Right hindlimb (tissue), 1 donor: ENCODE data around the gene BCL11A.
A peak's percentile ranks its signal among the peaks of the same experiment; 100 is the strongest.

Source experiments
- DNase-seq: peaks from one replicate; pipeline ENCODE4 v3.0.0-alpha.2; 2018

Gene BCL11A

DNA sequence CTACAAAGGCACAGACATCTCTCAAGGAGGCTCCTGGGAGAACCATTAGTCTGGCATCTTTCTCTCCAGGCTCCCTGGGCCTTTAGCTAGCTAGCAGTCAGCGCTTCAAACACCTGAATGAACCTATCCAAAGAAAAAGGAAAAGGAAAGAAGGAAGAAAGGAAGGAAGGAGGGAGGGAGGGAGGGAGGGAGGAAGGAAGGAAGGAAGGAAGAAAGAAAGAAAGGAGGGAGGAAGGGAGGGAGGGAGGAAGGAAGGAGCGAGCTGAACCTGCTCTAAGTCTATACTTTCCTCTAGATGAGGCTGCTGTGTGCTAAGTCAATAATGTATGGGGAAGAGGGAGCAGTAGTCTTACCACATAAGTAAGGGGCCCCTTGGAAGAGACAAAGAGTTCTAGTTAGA is 5.1 kb upstream of the BCL11A start:
- DNase-seq: no peak

DNA sequence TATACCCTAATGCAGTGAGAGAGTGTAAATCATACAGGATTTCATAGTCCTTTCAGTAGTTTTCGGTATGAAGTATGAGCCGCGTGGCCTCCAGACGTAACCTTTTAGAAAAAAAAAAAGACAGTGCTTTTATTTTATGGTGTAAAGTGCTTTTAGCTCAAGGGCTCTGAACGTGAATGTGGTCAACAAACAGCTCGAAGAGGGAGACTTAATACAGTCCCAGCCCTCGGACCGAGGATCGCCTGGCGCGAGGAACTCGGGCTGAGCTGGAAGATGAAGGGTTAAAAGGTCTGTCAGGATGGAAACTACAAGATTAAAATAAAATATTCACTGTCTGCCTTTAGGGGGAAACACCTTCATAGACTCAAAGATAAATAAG is 4.0 kb upstream of the BCL11A start:
- DNase-seq: no peak

DNA sequence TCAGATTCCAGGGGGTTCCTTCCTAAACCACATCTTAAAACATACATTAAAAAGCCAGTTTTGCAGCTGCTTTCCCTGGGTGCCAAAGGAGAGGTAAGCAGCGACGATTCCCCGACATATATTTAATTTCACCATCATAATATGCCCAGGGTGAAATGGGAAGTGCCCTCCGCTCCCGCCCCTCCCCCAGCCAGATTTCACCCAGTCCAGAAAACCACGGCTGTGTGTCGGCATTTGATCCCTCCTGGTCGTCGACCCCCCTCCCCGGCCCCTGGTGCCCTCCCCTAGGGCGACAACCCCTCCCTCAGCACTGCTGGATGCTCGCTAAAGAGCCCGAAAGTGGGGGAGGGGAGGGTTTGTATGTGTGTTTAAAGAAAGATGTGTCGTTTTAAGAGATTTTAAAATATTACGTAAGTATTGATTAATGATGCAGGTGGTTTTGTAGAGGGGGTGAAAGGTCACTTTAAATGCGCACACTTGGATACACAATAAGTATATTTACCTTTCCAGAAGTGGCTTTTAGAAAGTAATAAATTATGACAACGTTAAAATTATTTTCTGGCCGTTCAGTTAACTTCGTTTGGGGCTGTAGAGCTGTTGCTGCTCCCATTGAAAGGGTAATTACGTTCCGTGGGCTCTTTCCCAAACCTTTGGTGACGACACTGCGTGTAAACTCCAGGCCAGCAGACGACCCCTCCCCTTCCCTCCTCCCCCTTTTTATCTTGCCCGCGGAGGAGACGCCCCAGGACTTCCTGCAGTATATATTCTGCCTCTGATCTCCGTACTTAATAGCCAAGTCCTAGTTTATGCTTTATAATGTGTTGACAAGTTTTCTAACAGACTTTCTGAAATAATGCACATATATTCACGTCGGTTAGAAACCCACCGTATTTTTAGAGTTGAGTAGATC is 3.4 kb upstream of the BCL11A start:
- no peak for DNase-seq

DNA sequence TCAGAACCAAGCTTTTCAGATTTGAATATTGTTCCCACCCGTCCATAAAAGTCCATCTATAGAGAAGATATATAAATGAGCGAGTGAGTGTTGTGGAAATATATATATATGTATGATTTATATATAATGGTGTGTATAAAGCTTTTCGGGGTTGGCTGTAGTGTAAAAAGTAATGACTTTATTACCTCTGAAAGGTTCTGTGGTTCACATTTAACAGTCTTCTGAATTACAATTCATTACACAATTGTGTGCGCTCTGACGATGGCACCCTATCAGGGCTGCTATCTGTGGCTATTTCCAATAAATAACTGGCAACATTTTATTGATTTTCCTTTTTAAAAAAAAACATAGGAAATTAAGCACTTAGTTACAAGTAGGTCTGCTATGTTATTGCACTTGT is 2.7 kb upstream of the BCL11A start:
- DNase-seq: no peak

DNA sequence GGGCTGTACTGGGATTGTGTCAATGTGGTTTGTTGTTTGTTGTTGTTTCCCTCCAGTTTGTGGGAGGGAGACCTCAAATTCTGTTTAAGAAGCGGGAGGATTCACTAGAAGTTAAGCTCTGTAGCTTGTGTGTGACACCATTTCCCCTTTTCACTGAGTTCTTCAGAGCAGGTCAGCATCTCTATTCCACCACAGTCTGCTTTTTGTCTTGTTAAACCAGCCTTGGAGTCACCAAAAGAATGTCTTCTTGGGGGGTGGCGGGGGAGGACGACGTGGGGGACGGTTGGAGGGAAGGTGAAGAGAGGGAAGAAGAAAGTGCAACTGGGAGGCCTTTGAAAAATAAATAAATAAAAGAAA is 2.3 kb upstream of the BCL11A start:
- DNase-seq: no peak

DNA sequence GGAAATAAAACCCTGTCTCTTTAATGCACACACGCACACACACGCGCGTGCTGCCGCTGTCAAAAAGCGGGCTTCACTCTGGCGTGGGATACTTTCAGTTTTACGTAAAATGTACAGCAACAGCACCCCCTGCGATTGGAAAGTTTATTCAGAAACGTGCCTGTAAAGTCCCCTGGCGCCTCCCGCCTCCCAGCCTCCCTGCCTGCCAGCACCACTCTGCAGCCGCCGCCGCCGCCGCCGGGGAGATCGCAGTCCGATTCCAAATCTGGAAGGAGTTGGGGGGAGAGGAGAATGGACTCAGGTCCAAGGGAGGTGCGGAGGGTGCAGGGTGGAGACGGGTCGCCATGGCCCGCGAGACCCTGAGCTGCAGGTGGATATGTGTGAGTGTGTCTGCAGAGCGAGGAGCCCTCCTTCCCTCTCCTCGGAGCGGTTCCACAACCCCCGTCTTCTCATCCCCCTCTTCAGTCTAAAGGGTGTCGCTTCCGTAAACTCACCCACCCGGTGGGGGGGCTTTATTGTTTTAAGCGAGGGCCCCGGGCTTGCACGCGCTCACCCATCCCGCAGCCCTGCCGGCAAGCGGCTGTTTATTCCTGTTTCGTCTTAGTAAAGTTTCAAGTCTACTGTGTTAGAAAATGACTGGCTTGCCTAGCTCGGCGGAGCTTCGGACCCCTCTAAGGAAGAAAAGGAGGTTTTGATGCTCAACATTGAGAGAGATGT is 1.8 kb upstream of the BCL11A start:
- peak; percentile 75 for DNase-seq

DNA sequence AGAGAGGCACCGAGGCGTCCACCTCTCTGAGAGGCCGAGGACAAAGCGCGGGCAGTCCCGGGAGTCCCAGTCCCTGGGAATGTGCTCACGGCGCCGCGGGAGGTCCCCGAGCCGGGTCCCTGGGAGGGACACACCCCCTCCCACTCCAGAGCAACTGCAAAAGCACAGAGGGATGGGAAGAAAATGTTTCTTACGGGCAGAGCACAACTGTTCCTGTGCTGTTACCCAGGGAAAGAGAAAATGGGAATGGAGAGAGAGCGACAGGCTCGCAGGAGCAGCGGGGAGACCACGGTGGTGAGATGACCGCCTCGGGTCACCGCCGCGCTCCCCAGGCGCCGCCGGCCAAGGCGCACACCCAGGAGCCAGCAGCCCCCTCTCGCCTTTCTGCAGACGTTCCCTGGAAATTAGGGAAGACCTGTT is 1.2 kb upstream of the BCL11A start:
- DNase-seq: no peak

DNA sequence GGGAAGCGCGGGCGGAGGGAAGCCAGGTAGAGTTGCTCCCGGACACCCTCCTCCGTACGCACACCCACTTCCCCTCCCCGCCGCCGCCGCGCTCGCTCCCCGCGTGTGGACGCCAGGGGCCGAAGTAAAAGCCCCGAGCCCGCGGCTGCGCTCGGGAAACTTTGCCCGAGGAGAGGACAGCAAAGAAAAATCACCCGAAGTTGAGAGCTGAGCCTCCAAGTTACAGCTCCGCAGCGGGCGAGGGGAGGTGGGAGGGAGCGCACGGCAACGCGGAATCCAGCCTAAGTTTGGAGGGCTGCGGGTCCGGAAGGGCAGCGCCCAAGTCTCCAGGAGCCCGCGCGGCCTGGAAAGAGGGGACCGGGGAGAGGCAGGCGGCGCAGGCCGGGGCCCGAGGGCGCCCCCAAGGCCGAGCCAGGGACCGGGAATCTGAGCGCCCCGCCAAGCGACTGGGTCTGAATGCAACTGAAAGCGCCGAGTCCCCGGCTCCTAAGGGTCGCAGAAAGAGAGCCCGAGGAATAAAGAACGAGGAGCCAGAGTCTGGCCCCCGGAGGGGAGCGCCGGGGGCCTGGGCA is 706 bp upstream of the BCL11A start:
- DNase-seq: peak; percentile 70

DNA sequence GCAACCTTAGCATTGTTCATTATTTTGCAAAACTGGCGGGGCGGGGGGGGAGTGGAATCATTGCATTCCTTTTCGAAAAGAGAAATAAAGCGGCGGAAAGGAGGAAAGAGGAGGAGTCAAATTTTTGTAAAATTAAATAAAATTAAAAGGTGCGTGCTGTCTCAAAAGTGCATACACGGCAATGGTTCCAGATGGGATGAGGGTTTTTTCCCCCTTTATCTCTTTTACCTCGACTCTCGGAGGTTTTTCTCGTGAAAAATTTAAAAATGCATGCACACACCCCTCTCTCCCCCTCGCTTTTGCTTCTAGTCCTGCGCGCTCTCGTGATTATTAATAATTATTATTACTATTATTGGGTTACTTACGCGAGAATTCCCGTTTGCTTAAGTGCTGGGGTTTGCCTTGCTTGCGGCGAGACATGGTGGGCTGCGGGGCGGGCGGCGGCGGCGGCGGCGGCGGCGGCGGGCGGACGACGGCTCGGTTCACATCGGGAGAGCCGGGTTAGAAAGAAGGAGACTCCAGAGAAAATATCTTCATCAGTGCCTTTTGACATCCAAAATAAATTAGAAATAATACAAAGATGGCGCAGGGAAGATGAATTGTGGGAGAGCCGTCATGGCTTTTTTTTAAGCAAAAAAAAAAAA is 481 bp downstream of the BCL11A start:
- peak; percentile 38 for DNase-seq

DNA sequence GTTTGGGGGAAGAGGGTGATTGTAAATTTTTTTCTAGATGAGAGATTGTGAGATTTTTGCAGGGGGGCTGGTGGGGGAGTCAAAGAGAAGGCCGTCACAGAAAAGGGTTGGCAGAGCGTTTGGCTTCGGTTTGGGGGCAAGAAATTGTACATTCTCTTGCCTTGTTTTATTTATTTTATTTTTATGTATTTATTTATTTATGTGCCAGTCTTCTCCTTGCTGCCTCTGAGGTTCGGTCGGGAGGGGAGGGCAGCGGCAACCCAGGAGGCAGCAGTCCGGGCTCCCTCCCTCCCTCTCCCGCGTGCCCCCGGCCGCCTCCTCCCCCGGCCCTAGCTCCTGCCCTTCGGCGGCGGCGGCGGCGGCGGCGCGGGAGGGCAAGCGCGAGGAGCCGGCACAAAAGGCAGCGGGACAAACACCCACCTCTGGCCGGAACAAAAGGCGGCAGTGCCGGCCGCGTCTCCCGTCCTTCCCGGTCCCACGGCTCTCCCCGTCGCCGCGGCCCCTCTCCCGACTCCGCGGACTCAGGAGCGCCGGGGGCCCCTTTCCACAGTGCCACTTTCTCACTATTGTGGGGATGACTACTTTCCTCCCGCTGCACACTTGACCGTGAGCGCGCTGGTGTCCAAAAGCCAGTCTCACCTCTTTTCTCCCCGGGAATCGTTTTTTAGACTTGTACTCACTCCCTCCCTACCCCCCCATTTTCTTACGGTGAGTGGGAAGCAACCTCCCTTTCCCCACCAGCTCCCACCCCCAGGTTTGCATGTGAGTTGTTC is 1.2 kb downstream of the BCL11A start:
- DNase-seq: peak; percentile 31

DNA sequence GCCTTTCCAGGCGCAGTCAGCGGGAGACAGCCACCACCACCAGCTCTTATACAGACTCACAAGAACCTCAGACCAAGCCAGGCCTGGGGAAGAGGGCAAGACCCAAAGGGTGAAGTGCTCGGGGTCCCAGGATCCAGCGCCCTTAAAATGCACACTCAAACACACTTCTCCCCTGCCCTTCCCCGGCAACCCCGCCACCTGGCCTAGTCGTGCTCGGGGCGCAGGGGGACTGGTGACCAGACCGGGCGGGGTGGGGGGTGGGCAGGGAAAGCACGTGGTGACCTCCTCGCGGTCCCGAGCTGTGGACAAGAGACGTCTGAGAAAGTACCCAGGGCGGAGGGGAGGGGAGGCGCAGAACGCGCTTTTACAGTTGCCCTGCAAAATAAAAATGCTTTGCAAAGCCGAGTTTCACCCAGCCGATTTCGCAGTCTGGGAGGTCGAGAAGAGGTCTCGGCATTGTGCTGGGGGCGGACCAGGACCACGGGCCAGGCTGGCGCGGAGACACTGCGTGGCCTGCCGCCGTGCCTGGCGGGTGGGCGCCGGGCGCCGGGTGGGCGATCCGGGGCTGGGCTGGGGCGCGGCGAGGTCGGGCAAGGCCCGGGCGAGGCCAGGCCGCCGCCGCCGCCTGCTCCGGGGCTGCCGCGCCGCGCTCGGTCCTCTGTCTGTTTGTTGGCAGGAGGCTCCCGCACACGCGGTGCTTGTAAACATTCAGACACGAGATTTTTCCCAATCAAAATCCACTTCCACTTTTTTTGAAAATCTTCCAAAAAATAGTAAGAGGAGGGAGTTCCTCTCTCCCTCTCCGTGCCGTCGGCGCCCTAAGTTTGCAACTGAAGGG is 2.0 kb downstream of the BCL11A start:
- peak; percentile 70 for DNase-seq

DNA sequence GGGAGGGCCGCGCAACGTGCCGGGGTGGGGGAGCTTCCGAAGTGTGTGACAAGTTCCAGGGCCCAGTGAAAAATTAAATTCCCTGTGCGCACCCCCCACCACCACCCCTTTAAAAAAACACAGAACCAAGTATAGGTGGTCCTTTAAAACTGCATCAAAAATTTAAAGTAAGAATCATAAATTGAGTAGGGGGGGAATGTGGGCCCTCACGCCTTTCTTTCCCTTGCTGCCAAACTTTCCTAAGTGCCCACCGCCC is 2.5 kb downstream of the BCL11A start:
- no peak for DNase-seq

DNA sequence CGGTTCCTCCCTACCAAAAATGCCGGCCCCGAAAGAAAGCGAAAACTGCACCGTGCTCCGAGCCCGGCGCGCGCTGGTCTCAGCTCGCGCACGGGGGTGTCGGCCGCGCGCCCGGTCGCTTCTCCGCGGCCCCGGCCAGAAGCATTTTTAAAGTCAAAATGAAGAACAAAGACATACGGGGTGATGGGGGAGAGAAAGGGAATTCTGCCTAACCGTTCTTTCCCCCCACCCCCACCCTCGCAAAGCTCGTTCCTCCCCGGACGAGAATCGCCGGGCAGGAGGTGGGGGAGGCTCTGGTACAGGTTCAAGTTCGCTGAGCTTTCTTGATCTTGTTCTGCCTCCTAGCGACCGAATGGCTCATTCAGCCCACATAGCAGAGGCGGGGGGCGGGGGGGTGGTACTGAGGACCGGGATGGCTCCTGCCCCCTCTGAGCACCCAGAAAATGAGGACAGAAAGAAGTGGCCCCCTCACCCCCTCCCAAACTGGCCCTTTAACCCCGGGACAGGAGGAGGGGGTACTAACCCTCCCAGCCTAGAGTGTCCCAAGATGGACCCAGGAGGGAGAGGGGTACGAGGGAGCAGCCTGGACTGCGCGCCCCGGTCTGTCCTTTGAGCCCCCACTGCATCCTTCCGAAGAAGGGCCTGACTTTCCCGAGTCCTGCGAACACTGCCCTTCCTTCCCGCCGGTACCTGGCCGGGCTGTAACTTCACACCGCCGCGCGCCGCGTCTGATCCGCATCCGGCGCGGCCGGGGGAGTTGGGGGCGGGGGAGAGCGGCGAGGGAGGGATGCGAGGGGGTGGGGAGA is 3.1 kb downstream of the BCL11A start:
- DNase-seq: peak; percentile 92

DNA sequence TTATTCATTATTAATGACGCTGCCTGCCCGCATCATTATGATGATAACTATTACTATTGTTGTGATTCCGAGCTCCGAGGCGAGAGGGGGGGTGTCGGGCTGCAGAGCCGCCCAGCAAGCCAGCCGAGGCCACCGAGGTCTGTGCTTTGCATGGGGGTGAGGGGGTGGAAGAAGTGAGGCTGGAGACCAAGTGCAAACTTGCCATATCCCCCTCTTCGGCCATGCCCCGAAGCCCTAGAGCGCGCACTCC is 3.6 kb downstream of the BCL11A start:
- no peak for DNase-seq

DNA sequence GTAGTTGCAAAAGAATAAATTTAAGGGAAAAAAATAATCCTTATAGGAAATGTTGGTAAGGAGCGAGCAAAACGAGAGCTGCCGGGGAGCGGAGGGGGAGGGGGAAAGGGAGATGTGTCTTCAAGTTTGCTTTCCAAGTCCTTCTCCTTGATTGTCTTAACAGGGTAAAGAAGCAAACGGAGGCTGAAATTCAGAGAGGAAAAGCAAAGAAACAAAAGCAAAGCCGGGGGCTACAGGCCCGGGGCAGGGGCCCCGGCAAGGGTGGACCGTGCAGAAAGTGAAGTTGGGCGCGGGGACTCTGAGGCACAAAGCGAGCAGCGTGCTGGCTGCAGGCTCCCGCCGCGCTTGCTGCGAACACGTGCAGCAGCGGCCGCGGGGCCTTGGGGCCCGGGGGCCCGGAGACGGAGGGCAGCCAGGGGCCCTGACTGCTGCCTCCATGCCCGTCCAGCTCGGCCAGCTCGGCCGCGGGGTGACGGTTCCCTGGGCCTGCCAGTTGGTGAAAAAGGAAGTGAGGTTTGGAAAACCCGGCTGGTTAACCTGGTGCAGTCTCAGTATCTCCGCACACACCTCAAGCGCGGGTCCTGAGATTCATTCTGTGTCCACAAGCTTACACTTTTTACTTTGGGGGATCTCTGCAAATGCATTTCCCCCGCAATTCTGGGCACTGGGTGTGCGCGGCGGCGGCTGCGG is 4.1 kb downstream of the BCL11A start:
- peak; percentile 72 for DNase-seq

DNA sequence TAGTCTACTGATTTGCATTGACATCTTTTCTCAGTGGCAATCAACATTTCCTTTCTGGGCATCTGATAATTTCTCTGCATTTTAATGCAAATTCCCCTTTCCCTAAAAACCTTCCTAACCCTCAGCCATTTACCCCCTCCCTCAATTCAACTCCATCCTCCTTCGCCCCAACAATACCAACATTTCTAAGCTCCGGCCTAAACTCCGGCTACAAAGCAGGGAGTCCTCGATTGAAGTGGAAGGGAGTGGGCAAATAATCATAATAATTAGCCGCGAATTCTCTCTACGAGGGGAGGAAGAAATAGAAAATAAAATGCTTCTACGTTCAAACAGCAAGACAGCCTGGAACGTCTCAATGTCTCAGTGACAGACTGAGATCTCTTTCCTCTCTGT is 4.6 kb downstream of the BCL11A start:
- no peak for DNase-seq

DNA sequence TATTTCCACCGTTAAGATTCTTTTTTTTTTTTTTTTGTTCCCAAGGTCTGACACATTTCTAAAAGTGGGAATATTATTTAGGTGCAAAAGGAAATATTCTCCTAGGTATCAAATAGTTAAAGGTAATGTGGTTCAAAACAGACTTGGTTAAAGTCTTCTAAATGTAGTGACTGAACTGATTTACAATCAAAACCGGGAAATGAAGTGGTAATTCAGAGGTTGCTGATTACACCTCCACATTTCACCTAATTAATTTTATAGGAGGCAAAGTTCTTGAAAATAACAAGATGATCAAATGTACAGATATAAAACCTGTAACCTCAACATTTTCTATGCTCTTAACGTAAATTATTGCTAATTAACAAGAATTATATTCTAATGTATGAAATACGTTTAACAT is 5.1 kb downstream of the BCL11A start:
- DNase-seq: no peak

DNA sequence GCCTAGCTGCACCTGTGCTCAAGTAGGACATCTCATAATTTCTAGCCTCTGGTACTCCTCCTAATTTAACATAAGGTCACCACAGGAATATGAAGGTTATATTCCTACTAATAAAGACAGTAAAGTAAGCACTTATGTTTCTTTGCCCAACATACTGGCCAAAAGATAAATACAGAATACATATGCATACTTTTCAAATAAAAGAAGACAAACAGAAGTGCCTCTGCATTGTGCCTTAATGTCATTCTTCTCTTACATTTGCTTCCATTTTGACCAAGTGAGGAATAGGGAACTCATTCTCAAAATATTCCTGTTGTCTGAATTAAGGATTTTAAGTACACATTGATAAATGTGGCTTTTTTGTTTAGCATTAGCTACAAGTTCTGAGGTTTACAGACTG is 5.6 kb downstream of the BCL11A start:
- DNase-seq: no peak

DNA sequence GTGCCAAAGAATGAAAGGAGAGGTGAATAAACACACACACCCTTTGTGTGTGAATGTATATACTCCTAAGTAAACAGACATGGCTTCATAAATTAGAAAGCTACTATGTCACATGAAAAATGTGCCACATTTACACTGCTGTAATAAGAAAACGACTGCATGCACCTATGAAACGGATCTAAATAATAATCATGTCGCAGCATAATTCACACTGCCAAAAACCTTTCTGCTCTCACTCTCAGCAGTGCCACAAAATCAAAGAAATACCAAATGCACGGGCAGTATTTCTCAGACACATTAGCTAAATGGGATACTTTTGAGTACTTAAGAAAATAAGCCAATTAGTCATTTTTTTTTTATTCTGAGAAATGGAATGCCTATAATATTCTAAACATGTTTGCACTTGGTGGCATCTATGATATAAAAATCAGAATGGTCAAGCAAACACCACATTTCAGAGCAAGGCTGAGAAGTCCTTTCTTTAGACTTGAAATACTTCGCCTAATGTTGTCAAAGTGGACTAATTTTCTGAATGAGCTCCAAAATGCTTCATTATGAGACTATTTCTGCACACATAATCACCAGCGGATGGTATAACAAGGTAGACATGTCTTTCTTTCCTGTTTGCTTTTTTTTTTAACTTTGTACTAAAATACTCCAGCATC is 6.6 kb downstream of the BCL11A start:
- no peak for DNase-seq

DNA sequence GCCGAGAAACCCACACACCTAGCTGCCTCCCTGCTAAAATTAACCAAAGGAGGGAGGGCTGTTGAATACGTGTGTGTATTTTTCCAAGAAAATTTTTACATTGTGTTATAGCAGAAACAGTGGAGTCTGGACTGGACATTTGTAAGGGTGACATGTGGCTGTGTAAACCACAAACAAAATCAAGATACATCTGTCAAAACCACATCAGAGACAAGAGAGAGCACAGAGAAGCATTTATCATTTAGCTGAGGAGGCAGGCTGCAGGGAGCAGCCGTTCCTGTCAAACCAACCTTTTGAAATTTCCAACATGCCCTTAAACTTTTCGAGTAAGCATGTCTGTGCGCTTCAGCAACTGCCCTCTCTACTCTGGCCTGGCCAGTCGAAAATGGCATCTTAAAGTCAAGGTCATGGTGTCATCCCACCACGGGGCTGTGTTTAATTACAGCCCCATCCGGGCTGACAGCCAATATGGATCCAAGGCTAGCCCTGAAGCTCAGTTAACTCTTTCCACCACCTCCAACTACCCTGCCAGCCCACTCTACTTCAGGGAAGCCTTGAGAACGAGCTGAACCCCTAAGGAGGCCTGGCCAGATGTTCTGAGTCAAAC is 8.4 kb downstream of the BCL11A start:
- DNase-seq: no peak
